ENCODE measurements around the gene PRSS36.

The PRSS36 gene

GRCh38 chr16:31099860-31100638 lies 49.8 kb downstream of the PRSS36 start:
- DNase-seq (ENCODE audit: low read depth) = no peak

GRCh38 chr16:31094424-31095120 lies 55.3 kb downstream of the PRSS36 start, which contains the start of gene VKORC1:
VKORC1 (minus strand) TSS chr16:31094797; CDS start chr16:31094729, 68 bp downstream.
- peak; percentile 86 for DNase-seq (ENCODE audit: low read depth)

GRCh38 chr16:31094088-31094423 lies 55.8 kb downstream of the PRSS36 start:
- no peak for DNase-seq (ENCODE audit: low read depth)

GRCh38 chr16:31093132-31093703 lies 56.6 kb downstream of the PRSS36 start:
- DNase-seq (ENCODE audit: low read depth) = no peak

- DNase-seq (ENCODE audit: low read depth) = no peak
Observed at GRCh38 chr16:31092330-31092729, 57.5 kb downstream of the PRSS36 start.

GRCh38 chr16:31090540-31090939 lies 59.3 kb downstream of the PRSS36 start:
- DNase-seq (ENCODE audit: low read depth) = no peak

- no peak for DNase-seq (ENCODE audit: low read depth)
Observed at GRCh38 chr16:31089199-31089598, 60.7 kb downstream of the PRSS36 start.
